ENCODE data around the gene NDUFB10.
"Not testable (repeated sequence)": the region's sequence is repeated elsewhere in the genome, so short reads cannot be mapped to it uniquely, and the experiment has no call there.

NDUFB10 gene

GRCh38 chr16:1924095-1924494 is 35.2 kb upstream of the NDUFB10 start:
- DNase-seq (ENCODE audit: low read depth): no peak

GRCh38 chr16:1926271-1926670 is 33.1 kb upstream of the NDUFB10 start:
- DNase-seq (ENCODE audit: low read depth): no peak

GRCh38 chr16:1929105-1929504 is 30.2 kb upstream of the NDUFB10 start:
- DNase-seq (ENCODE audit: low read depth): no peak

- peak; percentile 87 for DNase-seq (ENCODE audit: low read depth)
Measured at GRCh38 chr16:1929578-1930337, 29.6 kb upstream of the NDUFB10 start.

GRCh38 chr16:1930338-1930720 is 29.0 kb upstream of the NDUFB10 start:
- no peak for DNase-seq (ENCODE audit: low read depth)

- DNase-seq (ENCODE audit: low read depth): no peak
Measured at GRCh38 chr16:1932050-1933028, 27.0 kb upstream of the NDUFB10 start.

- DNase-seq (ENCODE audit: low read depth): no peak
Measured at GRCh38 chr16:1933097-1933661, 26.2 kb upstream of the NDUFB10 start.

GRCh38 chr16:1936945-1937479 is 22.3 kb upstream of the NDUFB10 start:
- DNase-seq (ENCODE audit: low read depth): no peak

GRCh38 chr16:1938316-1938715 is 21.0 kb upstream of the NDUFB10 start:
- no peak for DNase-seq (ENCODE audit: low read depth)

GRCh38 chr16:1938910-1939309 is 20.4 kb upstream of the NDUFB10 start:
- no peak for DNase-seq (ENCODE audit: low read depth)

- DNase-seq (ENCODE audit: low read depth): not testable (repeated sequence)
Measured at GRCh38 chr16:1939833-1940232, 19.5 kb upstream of the NDUFB10 start.

- no peak for DNase-seq (ENCODE audit: low read depth)
Measured at GRCh38 chr16:1940273-1941161, 18.8 kb upstream of the NDUFB10 start.

GRCh38 chr16:1941162-1942046 is 17.9 kb upstream of the NDUFB10 start:
- DNase-seq (ENCODE audit: low read depth): no peak

- no peak for DNase-seq (ENCODE audit: low read depth)
Measured at GRCh38 chr16:1942047-1942809, 17.1 kb upstream of the NDUFB10 start.

- DNase-seq (ENCODE audit: low read depth): peak; percentile 97
Measured at GRCh38 chr16:1942810-1943726, 16.3 kb upstream of the NDUFB10 start, which contains the start of gene MSRB1. TSS of gene MSRB1 (minus strand) at chr16:1943199. CDS start at chr16:1943156, 43 bp downstream.

- DNase-seq (ENCODE audit: low read depth): no peak
Measured at GRCh38 chr16:1944612-1945199, 14.6 kb upstream of the NDUFB10 start.

- DNase-seq (ENCODE audit: low read depth): no peak
Measured at GRCh38 chr16:1945559-1946391, 13.6 kb upstream of the NDUFB10 start.

All from stimulated activated CD8-positive, alpha-beta memory T cell treated with anti-CD3 and anti-CD28 coated beads, Interleukin-12 subunit alpha, Interleukin-12 subunit beta, amount 100 ng/mL, for 4 hours (primary cell).